CD14-positive monocyte (primary cell): Measurements from ENCODE around the gene GPR142. TPM values are rescaled to one million over a fixed set of nuclear protein-coding genes. Genes with fewer than 3 reads are reported as not detected.

ENCODE experiments used
- DNase-seq, 3 donors: peaks; one replicate each; pipeline ENCODE4 v3.0.0-alpha.2; 2011 to 2022
- H2AFZ ChIP-seq: 2 replicates; pipeline ENCODE4 v1.6.0; 2012; ENCODE audit warnings: mild to moderate bottlenecking, low read depth, low read length, inconsistent platforms; ENCODE audit not compliant: insufficient read depth, poor library complexity, severe bottlenecking
- H3K27ac ChIP-seq, 2 donors: 1 replicate in 1 of 2; 2 replicates in 1 of 2; pipeline ENCODE4 v1.5.1; 2012 to 2013; ENCODE audit warnings: low read length in 2 of 2, control low read depth in 1 of 2, inconsistent platforms in 1 of 2, low read depth in 1 of 2, mild to moderate bottlenecking in 1 of 2
- H3K27me3 ChIP-seq, 2 donors: one replicate each; pipeline versions ENCODE4 v1.6.0 to v1.6.1; 2011 to 2013; ENCODE audit warnings: low read length in 2 of 2; ENCODE audit not compliant: control insufficient read depth in 2 of 2, insufficient read depth in 2 of 2
- H3K36me3 ChIP-seq, 2 donors: replicated peaks in 1 of 2; 1 replicate in 1 of 2; 2 replicates in 1 of 2; pipeline versions ENCODE4 v1.5.1 to v1.6.1; 2012 to 2013; ENCODE audit warnings: low read length in 2 of 2, control low read depth in 1 of 2, inconsistent platforms in 1 of 2, mild to moderate bottlenecking in 1 of 2; ENCODE audit not compliant: insufficient read depth in 2 of 2, control insufficient read depth in 1 of 2
- H3K4me1 ChIP-seq, 2 donors: 1 replicate in 1 of 2; 2 replicates in 1 of 2; pipeline versions ENCODE4 v1.5.1 to v1.6.1; 2012 to 2013; ENCODE audit warnings: low read length in 2 of 2, control low read depth in 1 of 2, inconsistent platforms in 1 of 2, mild to moderate bottlenecking in 1 of 2, moderate library complexity in 1 of 2; ENCODE audit not compliant: insufficient read depth in 2 of 2, control insufficient read depth in 1 of 2
- H3K4me2 ChIP-seq: replicated peaks from 2 replicates; pipeline ENCODE3; 2012; ENCODE audit warnings: low read length, moderate library complexity, mild to moderate bottlenecking; ENCODE audit not compliant: poor library complexity, severe bottlenecking; ENCODE audit errors: extremely low read depth
- H3K4me3 ChIP-seq, 3 experiments: fragments of 200-600 bp in 1 of 3; sonication (generic) in 1 of 3; replicated peaks in 1 of 3; 1 replicate in 2 of 3; 2 replicates in 1 of 3; pipeline ENCODE4 v1.5.1; 2011 to 2013; ENCODE audit warnings: low read length in 3 of 3, mild to moderate bottlenecking in 3 of 3, control low read depth in 2 of 3, low read depth in 2 of 3, inconsistent platforms in 1 of 3, moderate library complexity in 1 of 3
- H3K79me2 ChIP-seq: 2 replicates; pipeline ENCODE4 v1.6.0; 2012; ENCODE audit warnings: mild to moderate bottlenecking, control low read depth, inconsistent platforms, low read length, moderate library complexity; ENCODE audit not compliant: insufficient read depth
- H3K9ac ChIP-seq: 2 replicates; pipeline ENCODE4 v1.6.0; 2017; ENCODE audit warnings: low read length, mild to moderate bottlenecking; ENCODE audit not compliant: insufficient read depth, poor library complexity, severe bottlenecking
- H3K9me3 ChIP-seq, 2 donors: replicated peaks in 1 of 2; 1 replicate in 1 of 2; 2 replicates in 1 of 2; pipeline versions ENCODE4 v1.5.1 to v1.6.1; 2012 to 2013; ENCODE audit warnings: low read length in 2 of 2, control low read depth in 1 of 2; ENCODE audit not compliant: control insufficient read depth in 1 of 2, insufficient read depth in 1 of 2
- H4K20me1 ChIP-seq: 2 replicates; pipeline ENCODE4 v1.6.0; 2012; ENCODE audit warnings: mild to moderate bottlenecking, low read length, control low read depth, moderate library complexity; ENCODE audit not compliant: insufficient read depth
- H3K27ac Mint-ChIP-seq, 7 donors: one replicate each; pipeline ENCODE4 v1.8.0; 2020; ENCODE audit warnings: mild to moderate bottlenecking in 7 of 7, mixed read lengths in 7 of 7, moderate library complexity in 6 of 7, inconsistent platforms in 2 of 7
- H3K27me3 Mint-ChIP-seq, 3 donors: one replicate each; pipeline ENCODE4 v1.8.0; 2021 to 2022; ENCODE audit warnings: low read depth in 3 of 3, mild to moderate bottlenecking in 3 of 3, mixed read lengths in 3 of 3, moderate library complexity in 3 of 3, inconsistent platforms in 1 of 3
- H3K36me3 Mint-ChIP-seq, 2 donors: one replicate each; pipeline ENCODE4 v1.8.0; 2020; ENCODE audit warnings: mixed read lengths in 2 of 2, inconsistent platforms in 1 of 2, mild to moderate bottlenecking in 1 of 2
- H3K4me1 Mint-ChIP-seq: one replicate; pipeline ENCODE4 v1.8.0; 2020; ENCODE audit warnings: mild to moderate bottlenecking, mixed read lengths
- H3K4me3 Mint-ChIP-seq, 2 donors: one replicate each; pipeline ENCODE4 v1.8.0; 2020; ENCODE audit warnings: mild to moderate bottlenecking in 2 of 2, mixed read lengths in 2 of 2, moderate library complexity in 1 of 2
- H3K9me3 Mint-ChIP-seq, 7 donors: one replicate each; pipeline ENCODE4 v1.8.0; 2020 to 2022; ENCODE audit warnings: mixed read lengths in 7 of 7, mild to moderate bottlenecking in 6 of 7, moderate library complexity in 6 of 7, inconsistent platforms in 2 of 7
- CTCF ChIP-seq: fragments of 200-600 bp; IDR thresholded peaks from one replicate; pipeline ENCODE4 v1.8.0; 2022; ENCODE audit warnings: antibody characterized with exemption, mild to moderate bottlenecking
- WGBS: methylation state at CpG from one replicate; pipeline ENCODE4 v1.1.5; 2013; ENCODE audit warnings: missing lambda C conversion rate; ENCODE audit not compliant: insufficient coverage; 5-methylcytosine and 5-hydroxymethylcytosine counted together
- intact Hi-C, 2 donors: fragments of 100-400 bp; cut with micrococcal nuclease; formaldehyde crosslinking; loops; one replicate each; pipeline versions ENCODE4 v1.15.0 to v1.15.1; 2023
- polyA plus RNA-seq, 3 donors: library from polyadenylated mRNA; depleted of rRNA in 1 of 3; unstranded in 2 of 3; stranded (reverse) in 1 of 3; fragments of 300-500 nt in 2 of 3; fragments of >200 nt in 1 of 3; fragmentation: Illumina TruSeq in 2 of 3; gene quantifications; 1 replicate in 2 of 3; 2 replicates in 1 of 3; pipeline ENCODE4 v1.2.3, GENCODE V29; 2012 to 2021

GPR142 gene
- polyA plus RNA-seq, 3 donors, result not detected

DNA sequence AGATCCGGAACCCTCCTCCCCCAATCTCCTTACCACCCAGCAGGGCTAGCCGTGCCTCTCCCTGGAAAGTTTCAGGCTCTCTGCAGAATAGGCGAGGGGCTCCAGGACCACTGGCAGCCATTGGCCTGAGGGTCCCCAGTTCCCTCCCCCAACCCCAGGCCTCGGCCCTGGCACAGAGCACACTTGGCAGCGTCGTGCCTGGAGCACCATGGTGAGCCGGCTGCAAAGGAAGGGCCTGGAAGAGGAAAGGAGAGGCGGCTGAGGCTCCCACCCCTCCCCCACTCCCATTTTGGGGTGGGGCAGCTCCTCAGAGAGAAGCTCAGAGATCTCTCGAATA, 5.3 kb upstream of the GPR142 start:
- Histone ChIP-seq H3K4me1 (peaks cover 0 to 7% of the 10 kb centered on the region in 2 donors), H3K27me3 (peaks cover 13 to 41% of the 10 kb centered on the region in 2 donors), H3K27ac (no peak overlapping the region), H3K9me3 (peaks cover 0 to 15% of the 10 kb centered on the region in 2 donors), H3K9ac (no peak overlapping the region), H4K20me1 (no peaks in the 10 kb centered on the region), H3K4me2 (no peak overlapping the region), H3K4me3 (no peak overlapping the region), H3K36me3 (no peaks in the 10 kb centered on the region), H2AFZ (no peak overlapping the region), H3K79me2 (no peaks in the 10 kb centered on the region)
- intact Hi-C loops, result no loop called here
- peaks cover 26 to 61% (median 41%) of the 10 kb centered on the region in 3 donors for H3K27me3 Mint-ChIP-seq
- TF ChIP-seq CTCF, result no peak
- H3K4me1 Mint-ChIP-seq, result peaks cover 3% of the 10 kb centered on the region
- peaks cover 0 to 4% of the 10 kb centered on the region in 2 donors for H3K36me3 Mint-ChIP-seq
- no peak for DNase-seq
- 47% methylated on average over 2 of the region's 9 CpGs for WGBS
- H3K27ac Mint-ChIP-seq, result peak overlapping the region in 1 of 7 donors; percentile 33
- H3K4me3 Mint-ChIP-seq, result no peak overlapping the region
- H3K9me3 Mint-ChIP-seq, result peaks cover 0 to 5% (median 1%) of the 10 kb centered on the region in 7 donors

GRCh38 chr17:74362810-74363498, 4.4 kb upstream of the GPR142 start:
- Histone ChIP-seq H3K9me3 (peaks cover 0 to 6% of the 10 kb centered on the region in 2 donors), H3K4me1 (peaks cover 0 to under 1% of the 10 kb centered on the region in 2 donors), H3K4me3 (no peak overlapping the region), H3K27ac (no peak overlapping the region), H3K4me2 (no peak overlapping the region), H3K36me3 (no peaks in the 10 kb centered on the region), H3K9ac (no peak overlapping the region), H2AFZ (no peak overlapping the region), H4K20me1 (no peaks in the 10 kb centered on the region), H3K27me3 (peaks cover 5 to 34% of the 10 kb centered on the region in 2 donors), H3K79me2 (no peaks in the 10 kb centered on the region)
- H3K9me3 Mint-ChIP-seq, result peaks cover 0 to 7% (median 0%) of the 10 kb centered on the region in 7 donors
- H3K27me3 Mint-ChIP-seq, result peaks cover 21 to 52% (median 34%) of the 10 kb centered on the region in 3 donors
- peak overlapping the region in 1 of 2 donors; percentile 21 for H3K4me3 Mint-ChIP-seq
- 89% methylated on average over 13 of the region's 14 CpGs for WGBS
- H3K27ac Mint-ChIP-seq, result no peak overlapping the region
- H3K4me1 Mint-ChIP-seq, result peaks cover under 1% of the 10 kb centered on the region
- DNase-seq, result no peak
- intact Hi-C loops, result no loop called here
- peaks cover 0 to 3% of the 10 kb centered on the region in 2 donors for H3K36me3 Mint-ChIP-seq
- TF ChIP-seq CTCF, result no peak
